ENCODE data around the gene OBSCN.
"Not testable (repeated sequence)": the region's sequence is repeated elsewhere in the genome, so short reads cannot be mapped to it uniquely, and the experiment has no call there.

Gene OBSCN

DNA sequence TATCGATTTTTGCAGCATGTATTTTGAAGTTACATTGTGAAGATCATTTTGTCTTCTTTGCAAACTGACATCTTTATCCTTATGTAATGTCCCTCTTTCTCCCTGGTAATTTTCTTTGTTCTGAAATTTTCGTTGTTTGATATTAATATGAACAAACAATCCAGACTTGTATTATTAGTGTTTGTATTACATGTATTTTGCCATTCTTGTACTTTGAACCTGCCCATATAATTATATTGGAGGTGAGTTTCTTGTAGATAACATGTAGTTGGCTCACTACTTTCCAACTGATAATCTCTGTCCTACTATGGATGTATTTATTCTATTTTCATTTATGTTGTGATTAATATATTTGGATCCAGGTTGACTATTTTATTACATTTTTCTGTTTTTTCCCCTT is 27.1 kb downstream of the OBSCN start:
- H3K4me3 ChIP-seq = no peak overlapping the region
- H3K4me1 ChIP-seq = no peaks in the 10 kb centered on the region
- peaks cover 10% of the 10 kb centered on the region; the same call in 1 of the 2 replicates for H3K9me3 ChIP-seq
- no peak for DNase-seq (ENCODE audit: low spot score in 2 of 2)
- H3K27me3 ChIP-seq (ENCODE audit: low read depth) = no peaks in the 10 kb centered on the region
- in situ Hi-C loops (cut with MboI; ENCODE audit: low sequenced_read_pairs) = no loop called here
- H3K36me3 ChIP-seq (replicated peaks) = no peaks in the 10 kb centered on the region

DNA sequence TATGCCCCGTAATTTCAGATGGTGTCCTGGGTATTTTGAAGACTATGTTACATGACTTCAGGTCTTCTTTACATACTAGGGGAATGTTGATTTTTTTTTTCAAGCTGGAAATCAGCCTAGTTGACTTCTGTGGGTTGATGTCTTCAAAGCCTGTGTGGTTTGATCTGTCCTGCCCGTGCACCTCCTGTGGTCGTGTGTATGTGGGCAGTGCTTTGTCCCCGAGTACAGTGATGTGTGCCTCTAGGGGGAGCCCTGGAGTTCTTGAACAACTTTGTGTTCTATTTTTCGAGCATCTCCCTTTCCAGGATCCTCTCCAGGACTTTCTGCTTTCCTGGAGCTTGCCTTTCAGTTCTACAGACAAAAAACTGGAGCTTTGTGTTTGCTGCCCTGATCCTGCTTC is 28.9 kb downstream of the OBSCN start:
- H3K4me3 ChIP-seq = no peak overlapping the region
- H3K9me3 ChIP-seq = peaks cover 10% of the 10 kb centered on the region; the same call in 1 of the 2 replicates
- no peaks in the 10 kb centered on the region for H3K4me1 ChIP-seq
- peak; percentile 32 to 77 for DNase-seq (ENCODE audit: low spot score in 2 of 2)
- in situ Hi-C loops (cut with MboI; ENCODE audit: low sequenced_read_pairs) = no loop called here
- no peaks in the 10 kb centered on the region for H3K36me3 ChIP-seq (replicated peaks)
- no peaks in the 10 kb centered on the region for H3K27me3 ChIP-seq (ENCODE audit: low read depth)

DNA sequence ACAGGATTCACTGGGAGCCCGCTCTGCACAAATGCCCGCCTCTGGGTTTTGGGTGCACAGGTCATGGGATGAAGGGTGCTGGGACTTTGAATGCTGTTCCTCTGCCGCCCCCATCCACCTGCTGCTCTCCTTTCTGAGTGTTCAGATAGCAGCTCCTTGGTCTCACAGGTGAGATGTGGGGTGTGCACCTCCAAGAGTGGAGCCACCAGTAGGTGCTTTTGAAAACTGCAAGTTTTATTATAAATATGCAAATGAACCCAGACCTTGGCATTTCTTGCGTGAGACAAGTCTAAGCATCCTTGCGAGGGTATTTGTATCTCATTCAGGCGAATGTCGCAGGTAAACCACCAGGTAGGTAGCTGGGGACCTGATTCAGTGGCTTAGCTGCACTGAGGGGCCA is 30.2 kb downstream of the OBSCN start:
- H3K9me3 ChIP-seq = peaks cover 8% of the 10 kb centered on the region; the same call in 1 of the 2 replicates
- no peaks in the 10 kb centered on the region for H3K36me3 ChIP-seq (replicated peaks)
- in situ Hi-C loops (cut with MboI; ENCODE audit: low sequenced_read_pairs) = no loop called here
- H3K4me3 ChIP-seq = no peak overlapping the region
- no peaks in the 10 kb centered on the region for H3K27me3 ChIP-seq (ENCODE audit: low read depth)
- H3K4me1 ChIP-seq = no peaks in the 10 kb centered on the region
- DNase-seq (ENCODE audit: low spot score in 2 of 2) = no peak

DNA sequence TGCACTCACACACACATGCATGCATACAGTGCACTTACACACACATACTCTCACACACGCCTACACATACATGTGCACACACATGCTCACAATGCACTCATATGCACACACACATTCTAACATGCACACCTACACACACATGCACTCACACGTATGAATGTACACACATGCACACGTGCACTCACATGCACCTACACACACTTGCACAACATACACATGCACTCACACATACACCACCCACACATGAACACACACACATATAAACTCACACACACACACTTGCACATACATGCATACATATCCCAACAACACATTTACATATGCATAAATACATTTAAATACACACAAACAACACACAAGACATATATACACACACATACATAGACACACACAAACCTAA is 30.6 kb downstream of the OBSCN start:
- H3K4me3 ChIP-seq = no peak overlapping the region
- in situ Hi-C loops (cut with MboI; ENCODE audit: low sequenced_read_pairs) = no loop called here
- no peaks in the 10 kb centered on the region for H3K4me1 ChIP-seq
- H3K36me3 ChIP-seq (replicated peaks) = no peaks in the 10 kb centered on the region
- peaks cover 6% of the 10 kb centered on the region; the same call in 1 of the 2 replicates for H3K9me3 ChIP-seq
- H3K27me3 ChIP-seq (ENCODE audit: low read depth) = no peaks in the 10 kb centered on the region
- no peak for DNase-seq (ENCODE audit: low spot score in 2 of 2)

DNA sequence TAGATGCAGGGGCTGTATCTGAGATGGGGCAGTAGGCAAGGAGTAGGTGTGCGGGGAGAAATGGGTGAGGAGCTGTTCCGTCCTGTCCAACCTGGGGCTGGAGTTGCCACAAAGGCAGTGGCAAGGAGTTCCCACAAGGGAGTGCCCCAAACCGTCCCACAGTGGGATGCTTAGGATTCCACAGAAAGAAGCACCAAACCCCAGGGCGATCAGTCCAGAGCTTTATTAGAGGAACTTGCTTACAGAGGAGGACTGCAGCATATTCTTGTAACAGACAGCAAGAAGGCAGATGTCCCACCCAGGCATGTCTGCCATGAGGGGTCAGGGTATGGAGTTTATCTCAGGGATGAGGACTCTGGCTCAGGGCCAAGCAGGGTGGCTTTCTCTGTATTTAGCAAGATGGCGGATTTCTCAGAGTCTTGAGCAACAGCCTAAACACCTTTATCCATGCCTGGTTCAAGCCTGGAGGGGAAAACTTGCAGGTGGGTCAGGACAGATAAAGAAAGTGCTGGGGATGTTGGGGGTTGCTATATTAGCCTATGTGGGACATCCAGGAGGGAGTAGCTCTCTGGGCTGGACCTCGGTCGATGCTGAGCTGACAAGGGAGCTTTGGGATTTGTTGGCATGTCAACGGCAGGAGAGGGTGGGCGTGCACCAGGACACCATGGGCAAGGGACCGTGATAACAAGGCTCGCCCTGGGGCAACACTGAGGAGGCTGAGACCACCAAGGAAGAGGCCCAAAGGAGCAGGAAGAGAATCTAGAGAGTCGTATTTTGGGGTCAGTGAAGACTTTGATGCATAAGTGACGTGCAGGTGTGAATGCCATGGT is 32.8 kb downstream of the OBSCN start:
- Histone ChIP-seq H3K4me3 (no peak overlapping the region), H3K9me3 (peaks cover 2% of the 10 kb centered on the region; the same call in 1 of the 2 replicates), H3K4me1 (no peaks in the 10 kb centered on the region), H3K27me3 (ENCODE audit: low read depth) (no peaks in the 10 kb centered on the region), H3K36me3 (replicated peaks) (peaks cover under 1% of the 10 kb centered on the region)
- no peak for DNase-seq (ENCODE audit: low spot score in 2 of 2)
- in situ Hi-C loops (cut with MboI; ENCODE audit: low sequenced_read_pairs) = no loop called here

DNA sequence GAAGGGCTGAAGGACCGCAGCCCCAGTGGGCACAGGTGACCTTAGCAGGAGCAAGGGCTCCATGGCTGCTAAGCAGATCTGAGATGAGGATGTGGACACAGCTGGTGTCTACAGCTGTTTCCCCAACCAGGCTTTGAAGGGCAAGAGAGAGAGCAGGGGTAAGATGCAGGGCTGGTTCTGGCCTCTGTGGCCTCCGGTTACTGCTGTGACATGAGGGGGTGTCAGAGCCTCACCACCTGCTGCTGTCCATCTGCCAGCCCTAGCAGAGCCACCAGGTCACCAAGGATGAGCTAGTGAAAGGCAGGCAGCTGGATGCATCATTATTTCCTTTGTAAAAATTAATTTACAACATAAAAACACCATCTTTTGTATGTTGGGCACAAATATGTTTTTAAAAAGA is 33.4 kb downstream of the OBSCN start:
- Histone ChIP-seq H3K4me3 (no peak overlapping the region), H3K27me3 (ENCODE audit: low read depth) (no peaks in the 10 kb centered on the region), H3K9me3 (peaks cover 6% of the 10 kb centered on the region; the same call in 1 of the 2 replicates), H3K36me3 (replicated peaks) (peaks cover 5% of the 10 kb centered on the region), H3K4me1 (no peaks in the 10 kb centered on the region)
- no peak for DNase-seq (ENCODE audit: low spot score in 2 of 2)
- in situ Hi-C loops (cut with MboI; ENCODE audit: low sequenced_read_pairs) = no loop called here

DNA sequence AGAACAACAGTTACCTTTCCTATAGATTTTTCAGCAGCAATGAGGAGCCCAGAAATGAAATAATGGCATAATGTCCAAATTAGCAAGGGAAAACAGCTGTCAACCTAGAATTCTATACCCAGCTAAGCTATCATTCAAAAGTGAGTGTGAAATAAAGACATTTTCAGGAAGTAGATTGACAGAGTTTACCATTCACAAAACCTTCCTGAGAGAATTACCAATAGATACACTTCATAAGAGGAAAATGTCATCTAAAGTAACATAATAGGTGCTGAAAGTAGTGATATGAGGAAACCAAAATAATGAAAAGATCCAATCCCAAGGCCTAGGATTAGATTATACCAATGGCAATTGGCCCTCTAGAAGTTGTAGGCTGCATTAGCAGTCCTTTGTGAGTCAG is 34.6 kb downstream of the OBSCN start:
- H3K36me3 ChIP-seq (replicated peaks) = peaks cover 5% of the 10 kb centered on the region
- H3K4me1 ChIP-seq = no peaks in the 10 kb centered on the region
- H3K9me3 ChIP-seq = peaks cover 6% of the 10 kb centered on the region; the same call in 1 of the 2 replicates
- H3K27me3 ChIP-seq (ENCODE audit: low read depth) = no peaks in the 10 kb centered on the region
- DNase-seq (ENCODE audit: low spot score in 2 of 2) = no peak
- in situ Hi-C loops (cut with MboI; ENCODE audit: low sequenced_read_pairs) = no loop called here
- H3K4me3 ChIP-seq = no peak overlapping the region

DNA sequence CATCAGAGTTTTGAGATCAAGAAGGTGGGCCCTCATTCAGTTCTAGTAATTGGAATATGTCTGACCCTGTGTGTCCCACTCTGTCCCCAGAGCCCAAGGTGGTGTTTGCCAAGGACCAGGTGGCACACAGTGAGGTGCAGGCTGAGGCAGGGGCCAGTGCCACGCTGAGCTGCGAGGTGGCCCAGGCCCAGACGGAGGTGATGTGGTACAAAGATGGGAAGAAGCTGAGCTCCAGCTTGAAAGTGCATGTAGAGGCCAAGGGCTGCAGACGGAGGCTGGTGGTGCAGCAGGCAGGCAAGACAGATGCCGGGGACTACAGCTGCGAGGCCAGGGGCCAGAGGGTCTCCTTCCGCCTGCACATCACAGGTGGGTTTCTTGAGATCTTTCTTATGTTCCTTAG is 35.2 kb downstream of the OBSCN start:
- Histone ChIP-seq H3K4me1 (no peaks in the 10 kb centered on the region), H3K4me3 (no peak overlapping the region), H3K27me3 (ENCODE audit: low read depth) (no peaks in the 10 kb centered on the region), H3K9me3 (peaks cover 6% of the 10 kb centered on the region; the same call in 1 of the 2 replicates), H3K36me3 (replicated peaks) (peaks cover 5% of the 10 kb centered on the region)
- in situ Hi-C loops (cut with MboI; ENCODE audit: low sequenced_read_pairs) = no loop called here
- DNase-seq (ENCODE audit: low spot score in 2 of 2) = no peak

DNA sequence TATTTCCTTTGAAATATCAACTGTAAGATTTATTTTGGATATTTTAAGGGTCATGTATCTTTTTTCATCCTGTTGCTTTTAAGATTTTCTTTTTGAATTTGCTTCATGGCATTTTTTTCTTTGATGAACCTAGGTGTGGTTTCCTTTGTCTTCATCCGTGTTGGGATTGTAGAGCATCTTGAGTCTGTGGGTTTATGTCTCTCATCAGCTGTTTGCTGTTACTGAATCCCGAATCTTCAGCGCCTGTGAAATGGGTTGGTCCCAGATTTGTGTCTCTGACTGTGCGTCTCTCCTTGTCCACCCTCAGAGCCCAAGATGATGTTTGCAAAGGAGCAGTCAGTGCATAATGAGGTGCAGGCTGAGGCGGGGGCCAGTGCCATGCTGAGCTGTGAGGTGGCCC is 36.1 kb downstream of the OBSCN start:
- H3K4me1 ChIP-seq; in situ Hi-C loops (cut with MboI; ENCODE audit: low sequenced_read_pairs); H3K4me3 ChIP-seq; H3K9me3 ChIP-seq; DNase-seq (ENCODE audit: low spot score in 2 of 2); H3K36me3 ChIP-seq (replicated peaks); H3K27me3 ChIP-seq (ENCODE audit: low read depth): not testable (repeated sequence)

DNA sequence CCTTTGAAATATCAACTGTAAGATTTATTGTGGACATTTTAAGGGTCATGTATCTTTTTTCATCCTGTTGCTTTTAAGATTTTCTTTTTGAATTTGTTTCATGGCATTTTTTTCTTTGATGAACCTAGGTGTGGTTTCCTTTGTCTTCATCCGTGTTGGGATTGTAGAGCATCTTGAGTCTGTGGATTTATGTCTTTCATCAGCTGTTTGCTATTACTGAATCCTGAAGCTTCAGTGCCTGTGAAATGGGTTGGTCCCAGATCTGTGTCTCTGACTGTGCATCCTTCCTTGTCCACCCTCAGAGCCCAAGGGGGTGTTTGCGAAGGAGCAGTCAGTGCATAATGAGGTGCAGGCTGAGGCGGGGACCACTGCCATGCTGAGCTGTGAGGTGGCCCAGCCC is 37.3 kb downstream of the OBSCN start:
- DNase-seq (ENCODE audit: low spot score in 2 of 2) = no peak
- in situ Hi-C loops (cut with MboI; ENCODE audit: low sequenced_read_pairs) = no loop called here
- Histone ChIP-seq H3K36me3 (replicated peaks) (peaks cover 5% of the 10 kb centered on the region), H3K4me3 (no peak overlapping the region), H3K9me3 (peaks cover 6% of the 10 kb centered on the region; the same call in 1 of the 2 replicates), H3K4me1 (no peaks in the 10 kb centered on the region), H3K27me3 (ENCODE audit: low read depth) (no peaks in the 10 kb centered on the region)

DNA sequence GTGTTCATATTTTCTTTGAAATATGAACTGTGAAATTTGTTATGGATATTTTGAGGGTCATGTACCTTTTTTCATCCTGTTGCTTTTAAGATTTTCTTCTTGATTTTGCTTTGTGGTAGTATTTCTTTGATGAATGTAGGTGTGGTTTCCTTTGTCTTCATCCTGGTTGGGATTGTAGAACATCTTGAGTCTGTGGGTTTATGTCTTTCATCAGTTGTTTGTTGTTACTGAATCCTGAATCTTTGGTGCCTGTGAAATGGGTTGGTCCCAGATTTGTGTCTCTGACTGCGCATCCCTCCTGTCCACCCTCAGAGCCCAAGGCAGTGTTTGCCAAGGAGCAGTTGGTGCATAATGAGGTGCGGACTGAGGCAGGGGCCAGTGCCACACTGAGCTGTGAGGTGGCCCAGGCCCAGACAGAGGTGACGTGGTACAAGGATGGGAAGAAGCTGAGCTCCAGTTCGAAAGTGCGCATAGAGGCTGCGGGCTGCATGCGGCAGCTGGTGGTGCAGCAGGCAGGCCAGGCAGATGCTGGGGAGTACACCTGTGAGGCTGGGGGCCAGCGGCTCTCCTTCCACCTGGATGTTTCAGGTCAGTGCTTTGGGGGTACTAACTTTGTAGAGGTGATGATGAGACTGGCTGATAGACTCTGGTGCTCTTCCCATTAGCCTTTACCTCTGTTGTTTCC is 38.5 kb downstream of the OBSCN start:
- in situ Hi-C loops (cut with MboI; ENCODE audit: low sequenced_read_pairs) = no loop called here
- no peaks in the 10 kb centered on the region for H3K27me3 ChIP-seq (ENCODE audit: low read depth)
- DNase-seq (ENCODE audit: low spot score in 2 of 2) = no peak
- peaks cover 6% of the 10 kb centered on the region; the same call in 1 of the 2 replicates for H3K9me3 ChIP-seq
- H3K4me1 ChIP-seq = no peaks in the 10 kb centered on the region
- H3K36me3 ChIP-seq (replicated peaks) = peaks cover 5% of the 10 kb centered on the region
- no peak overlapping the region for H3K4me3 ChIP-seq

DNA sequence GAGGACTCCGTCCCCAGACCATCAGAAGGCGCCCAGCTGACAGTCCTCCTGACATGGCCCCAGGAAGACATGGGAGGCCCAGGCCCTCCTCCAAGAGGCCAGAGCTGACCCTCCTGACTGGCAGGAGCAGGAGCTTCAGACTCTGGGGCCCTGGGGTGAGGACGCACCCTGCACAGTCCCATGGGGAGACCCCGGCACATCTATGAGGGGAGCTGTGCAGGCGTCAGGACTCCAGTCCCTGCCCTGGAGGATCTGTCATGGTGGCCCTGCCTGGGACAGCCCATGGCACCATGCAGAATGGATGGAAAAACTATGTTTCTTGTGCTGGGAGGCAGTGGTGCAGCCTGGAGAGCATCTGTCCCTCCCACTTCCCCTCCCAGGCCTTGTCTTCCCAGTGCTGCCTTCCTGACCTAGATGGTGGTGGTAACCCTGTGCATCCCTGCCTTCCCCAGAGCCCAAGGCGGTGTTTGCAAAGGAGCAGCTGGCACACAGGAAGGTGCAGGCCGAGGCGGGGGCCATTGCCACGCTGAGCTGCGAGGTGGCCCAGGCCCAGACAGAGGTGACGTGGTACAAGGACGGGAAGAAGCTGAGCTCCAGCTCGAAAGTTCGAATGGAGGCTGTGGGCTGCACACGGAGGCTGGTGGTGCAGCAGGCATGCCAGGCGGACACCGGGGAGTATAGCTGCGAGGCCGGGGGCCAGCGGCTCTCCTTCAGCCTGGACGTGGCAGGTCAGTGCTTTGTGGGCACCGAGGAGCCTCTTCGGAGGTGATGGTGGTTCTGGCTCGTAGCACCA is 41.9 kb downstream of the OBSCN start:
- no peak overlapping the region for H3K4me3 ChIP-seq
- no peaks in the 10 kb centered on the region for H3K27me3 ChIP-seq (ENCODE audit: low read depth)
- DNase-seq (ENCODE audit: low spot score in 2 of 2) = no peak
- peaks cover 6% of the 10 kb centered on the region; the same call in 1 of the 2 replicates for H3K9me3 ChIP-seq
- in situ Hi-C loops (cut with MboI; ENCODE audit: low sequenced_read_pairs) = no loop called here
- H3K36me3 ChIP-seq (replicated peaks) = peaks cover 5% of the 10 kb centered on the region; the same call in 1 of the 2 replicates
- no peaks in the 10 kb centered on the region for H3K4me1 ChIP-seq

DNA sequence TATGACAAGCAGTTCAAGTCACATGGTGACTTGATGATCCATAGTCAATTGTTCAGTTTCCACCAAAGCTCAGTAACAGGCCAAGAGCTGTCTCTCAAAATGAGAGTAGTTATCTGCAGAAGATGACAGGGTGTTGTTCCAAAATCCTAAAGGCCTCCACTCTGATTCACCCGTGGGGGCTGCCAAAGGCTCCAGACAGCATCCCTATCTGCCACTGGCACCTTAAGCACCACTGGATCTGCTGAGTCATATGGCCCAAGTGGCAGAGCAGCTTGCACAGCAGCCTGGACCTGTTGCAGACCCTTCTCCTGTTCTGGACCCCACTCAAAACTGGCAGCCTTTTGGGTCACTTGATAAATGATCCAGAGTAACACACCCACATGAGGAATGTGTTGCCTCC is 44.6 kb downstream of the OBSCN start:
- DNase-seq (ENCODE audit: low spot score in 2 of 2); H3K4me1 ChIP-seq; in situ Hi-C loops (cut with MboI; ENCODE audit: low sequenced_read_pairs); H3K9me3 ChIP-seq; H3K27me3 ChIP-seq (ENCODE audit: low read depth); H3K36me3 ChIP-seq (replicated peaks); H3K4me3 ChIP-seq: not testable (repeated sequence)
